ENCODE results near the gene MARCHF3. TPM values are rescaled to one million over a fixed set of nuclear protein-coding genes. Genes with fewer than 3 reads are reported as not detected.

The MARCHF3 gene
- total RNA-seq, 2 donors from 2014 or later = 32.5 to 33.7 TPM

GRCh38 chr5:126982926-126983873 is 47.2 kb downstream of the MARCHF3 start:
- no peak overlapping the region for H3K4me3 ChIP-seq
- H3K9ac ChIP-seq (ENCODE audit: low read depth in 2 of 2, low read length in 2 of 2) = no peak overlapping the region
- H3K27ac ChIP-seq = no peak overlapping the region
- H3K36me3 ChIP-seq = no peaks in the 10 kb centered on the region
- no peak for DNase-seq
- no peaks in the 10 kb centered on the region for H3K9me3 ChIP-seq
- intact Hi-C loops (cut with DNase I) = no loop called here
- TF ChIP-seq CTCF (IDR thresholded peaks at IDR 0.05) = no peak
- H3K4me1 ChIP-seq = no peaks in the 10 kb centered on the region
- no peaks in the 10 kb centered on the region for H3K27me3 ChIP-seq

- Histone ChIP-seq H3K27me3 (no peaks in the 10 kb centered on the region), H3K9me3 (no peaks in the 10 kb centered on the region), H3K4me1 (no peaks in the 10 kb centered on the region), H3K9ac (ENCODE audit: low read depth in 2 of 2, low read length in 2 of 2) (no peak overlapping the region), H3K36me3 (no peaks in the 10 kb centered on the region), H3K27ac (no peak overlapping the region), H3K4me3 (no peak overlapping the region)
- intact Hi-C loops (cut with DNase I) = no loop called here
- no peak for TF ChIP-seq CTCF (IDR thresholded peaks at IDR 0.05)
- no peak for DNase-seq
Measured at GRCh38 chr5:126982202-126982601, 48.2 kb downstream of the MARCHF3 start.

- Histone ChIP-seq H3K36me3 (no peaks in the 10 kb centered on the region), H3K4me3 (no peak overlapping the region), H3K4me1 (no peaks in the 10 kb centered on the region), H3K27ac (no peak overlapping the region), H3K9me3 (no peaks in the 10 kb centered on the region), H3K9ac (ENCODE audit: low read depth in 2 of 2, low read length in 2 of 2) (no peak overlapping the region), H3K27me3 (no peaks in the 10 kb centered on the region)
- TF ChIP-seq CTCF (IDR thresholded peaks at IDR 0.05) = no peak
- no peak for DNase-seq
- intact Hi-C loops (cut with DNase I) = no loop called here
Measured at GRCh38 chr5:126981701-126982100, 48.7 kb downstream of the MARCHF3 start.

- no peaks in the 10 kb centered on the region for H3K4me1 ChIP-seq
- H3K9ac ChIP-seq (ENCODE audit: low read depth in 2 of 2, low read length in 2 of 2) = no peak overlapping the region
- H3K27ac ChIP-seq = no peak overlapping the region
- no peaks in the 10 kb centered on the region for H3K27me3 ChIP-seq
- no peaks in the 10 kb centered on the region for H3K36me3 ChIP-seq
- no peak for DNase-seq
- TF ChIP-seq CTCF (IDR thresholded peaks at IDR 0.05) = no peak
- intact Hi-C loops (cut with DNase I) = no loop called here
- H3K9me3 ChIP-seq = no peaks in the 10 kb centered on the region
- no peak overlapping the region for H3K4me3 ChIP-seq
Measured at GRCh38 chr5:126981222-126981621, 49.1 kb downstream of the MARCHF3 start.

- Histone ChIP-seq H3K36me3 (no peaks in the 10 kb centered on the region), H3K4me1 (peaks cover 3% of the 10 kb centered on the region), H3K9ac (ENCODE audit: low read depth in 2 of 2, low read length in 2 of 2) (no peak overlapping the region), H3K4me3 (no peak overlapping the region), H3K9me3 (no peaks in the 10 kb centered on the region), H3K27ac (no peak overlapping the region), H3K27me3 (no peaks in the 10 kb centered on the region)
- intact Hi-C loops (cut with DNase I) = no loop called here
- no peak for DNase-seq
- TF ChIP-seq CTCF (IDR thresholded peaks at IDR 0.05) = no peak
Measured at GRCh38 chr5:126978258-126978657, 52.1 kb downstream of the MARCHF3 start.
